HG03280 (cell line): ENCODE measurements around the gene PJVK.
"Not testable (repeated sequence)": the region's sequence is repeated elsewhere in the genome, so short reads cannot be mapped to it uniquely, and the experiment has no call there.

ENCODE experiments used
- ATAC-seq: cut with Tn5 transposase; IDR thresholded peaks from one replicate; pipeline ENCODE4 v1.9.1; 2021; ENCODE audit warnings: mild to moderate bottlenecking, moderate library complexity; ENCODE audit not compliant: unreplicated experiment

The PJVK gene

DNA sequence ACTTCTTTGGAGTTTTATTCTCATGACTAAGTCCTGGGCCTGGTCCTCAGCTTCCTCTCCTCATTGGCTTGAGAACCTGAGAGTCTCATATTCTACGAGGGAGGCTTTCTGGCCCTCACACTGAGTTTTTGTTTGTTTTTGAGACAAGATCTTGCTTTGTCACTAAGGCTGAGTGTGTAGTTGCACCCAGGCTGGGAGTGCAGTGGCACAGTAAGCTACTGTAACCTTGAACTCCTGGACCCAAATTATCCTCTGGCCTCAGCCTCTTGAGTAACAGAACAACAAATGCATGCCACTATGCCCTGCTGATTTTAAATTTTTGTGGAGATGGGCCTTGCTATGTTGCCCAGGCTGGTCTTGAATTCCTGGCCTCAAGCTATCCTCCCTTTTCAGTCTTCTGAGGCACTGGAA lies 22.8 kb upstream of the PJVK start:
- no peak for ATAC-seq

DNA sequence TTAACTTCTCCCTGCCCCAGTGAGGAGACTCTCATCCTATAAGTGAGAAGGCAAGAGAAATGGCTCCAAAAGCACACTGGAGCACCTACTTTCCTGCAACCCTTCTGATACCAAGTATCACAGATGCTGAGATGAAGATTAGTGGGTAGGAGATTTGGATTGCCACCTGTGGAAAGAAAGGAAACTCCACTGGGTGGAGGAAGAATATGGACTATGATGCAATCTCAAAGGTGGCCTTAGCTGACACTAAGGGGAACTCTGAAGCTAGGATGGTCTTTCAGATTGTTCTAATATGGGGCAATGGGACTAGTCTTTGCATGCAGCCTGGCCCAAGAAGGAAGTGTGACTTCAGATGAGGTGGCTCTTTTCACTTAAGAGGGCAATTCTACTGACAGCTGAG lies 21.8 kb upstream of the PJVK start:
- no peak for ATAC-seq

DNA sequence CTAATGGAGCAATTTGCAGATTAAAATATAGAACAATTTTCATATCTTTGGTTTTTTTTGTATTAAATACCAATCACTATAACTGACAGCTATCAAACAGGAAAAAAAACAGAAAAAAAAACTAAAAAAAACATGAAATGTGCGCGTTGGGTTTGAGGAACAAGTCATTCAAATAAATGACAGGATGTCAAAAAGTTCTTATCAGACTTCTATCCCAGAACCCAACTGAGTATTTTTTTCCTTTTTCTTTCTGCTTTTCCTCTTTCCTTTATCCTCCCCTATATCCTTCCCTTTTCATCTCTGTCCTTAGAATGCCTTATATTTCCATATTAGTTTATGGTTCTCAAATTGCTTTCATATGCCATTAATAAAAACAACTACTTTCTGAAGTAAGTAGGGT lies 14.5 kb upstream of the PJVK start:
- no peak for ATAC-seq

DNA sequence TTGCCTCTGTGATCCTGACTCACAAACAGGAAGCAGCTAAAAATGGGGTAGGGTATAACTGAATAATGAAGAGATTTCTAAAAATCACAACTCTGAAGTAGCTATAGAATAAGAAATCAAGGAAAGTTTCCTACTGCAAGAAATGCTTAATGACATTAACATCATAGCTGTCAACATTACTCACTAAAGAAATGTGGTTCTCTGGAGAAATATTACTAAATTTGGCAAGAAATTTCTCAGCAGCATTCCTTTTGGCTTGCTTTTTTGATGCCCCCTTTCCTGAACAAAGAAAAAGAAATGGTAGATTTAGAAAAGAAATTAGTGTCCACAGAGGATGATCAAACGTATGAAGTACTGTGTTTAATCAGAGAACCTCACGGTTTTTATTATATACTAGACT lies 9.8 kb upstream of the PJVK start:
- ATAC-seq = no peak

DNA sequence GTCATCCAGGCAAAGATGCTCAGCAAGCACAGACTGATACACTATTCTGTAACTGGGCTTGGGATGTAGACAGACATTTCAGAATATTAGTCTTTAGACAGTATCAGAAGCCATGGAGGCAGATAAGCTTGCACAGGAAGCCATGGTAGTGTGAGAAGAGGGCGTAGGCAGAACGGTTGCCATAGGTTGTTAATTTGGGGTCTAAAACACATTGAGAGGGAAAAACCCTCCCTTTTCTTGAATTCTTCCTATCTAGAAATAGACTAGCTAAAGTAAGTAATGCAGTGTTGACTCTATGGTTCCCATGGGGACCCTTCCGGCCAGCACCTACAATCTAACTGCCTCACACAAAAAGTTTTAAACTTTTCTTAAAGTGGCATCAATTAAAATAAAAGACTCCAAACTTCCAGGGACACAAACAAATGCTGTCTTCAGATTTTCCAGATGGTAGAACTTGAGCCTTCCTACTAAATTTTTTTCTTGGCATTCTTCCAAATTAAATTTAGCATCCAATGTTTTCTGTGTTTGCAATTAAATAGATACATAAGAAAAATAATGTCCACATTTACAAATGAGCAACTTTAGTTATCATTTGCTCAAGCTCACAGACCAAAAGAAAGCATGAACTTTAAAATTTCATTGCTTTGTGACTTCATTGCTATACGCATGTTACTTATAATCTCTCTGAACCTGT lies 2.1 kb upstream of the PJVK start:
- no peak for ATAC-seq

DNA sequence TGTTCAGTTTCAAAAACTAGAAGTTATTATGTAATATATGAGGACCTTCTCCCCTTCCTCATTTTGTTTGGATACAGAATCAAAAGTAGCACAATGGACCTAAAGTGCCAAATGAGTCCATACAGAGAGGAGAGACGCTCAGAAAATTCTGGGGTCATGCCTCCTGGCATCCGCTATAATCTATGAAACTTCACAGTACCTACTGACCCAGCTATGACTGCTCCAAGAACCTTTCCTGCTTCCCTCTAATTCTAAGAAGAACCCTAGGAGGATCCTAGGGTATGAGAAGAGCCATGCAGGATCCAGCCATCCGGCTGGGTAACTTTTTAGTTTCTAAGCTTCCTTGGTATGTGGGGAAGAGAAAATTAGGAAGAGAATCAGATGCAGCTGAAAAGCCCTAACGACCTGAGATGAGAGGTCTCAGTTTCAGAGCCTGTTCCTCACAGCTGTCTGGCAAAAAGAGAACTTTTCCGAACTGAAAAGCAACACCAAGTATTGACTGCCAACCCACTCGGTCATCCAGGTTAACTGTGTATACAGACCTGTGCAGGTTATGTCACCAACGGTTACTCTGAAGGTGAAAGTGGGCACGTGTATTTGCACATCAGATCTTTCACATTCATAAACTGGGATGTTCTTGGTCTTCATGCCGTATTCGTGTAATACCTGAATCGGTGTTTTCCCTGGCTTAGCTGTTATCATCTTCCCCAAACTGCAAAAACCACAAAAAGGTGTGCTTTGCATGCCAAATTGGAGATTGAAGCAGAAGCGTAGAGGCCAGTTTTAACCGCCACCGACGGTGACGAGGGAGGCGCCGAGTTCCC lies 1.3 kb upstream of the PJVK start:
- ATAC-seq = peak; percentile 9

DNA sequence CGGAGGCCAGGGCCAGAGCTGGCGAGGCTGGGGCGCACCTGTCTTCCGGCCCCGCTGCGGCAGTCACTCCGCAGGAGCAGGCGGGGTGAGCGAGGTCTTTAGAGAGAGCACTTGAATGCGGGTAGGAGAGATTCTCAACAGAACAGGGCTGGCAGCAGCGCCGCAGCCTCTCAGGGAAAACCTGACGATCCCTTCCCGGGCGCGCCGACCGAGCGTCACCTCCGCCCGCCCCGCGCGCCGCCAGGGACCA lies 729 bp upstream of the PJVK start:
- peak; percentile 54 for ATAC-seq

DNA sequence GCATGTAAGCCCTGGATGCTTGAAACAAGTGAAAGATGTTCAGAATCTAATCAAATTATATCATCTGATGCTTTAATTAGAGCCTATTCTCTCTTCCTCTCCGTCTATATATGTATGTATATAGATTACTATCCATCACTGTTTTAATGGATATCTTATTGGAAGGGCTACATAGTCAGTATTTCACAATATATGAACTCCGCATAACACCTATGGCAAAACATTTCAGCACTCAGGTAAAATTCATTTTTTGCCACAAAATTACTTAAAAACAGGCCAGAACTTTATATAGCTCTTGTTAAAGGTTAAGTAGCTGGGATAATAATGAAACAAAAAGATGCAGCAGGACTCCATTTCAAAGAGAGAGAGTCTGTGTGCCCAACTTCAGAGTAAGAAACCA lies 1.2 kb downstream of the PJVK start:
- no peak for ATAC-seq

DNA sequence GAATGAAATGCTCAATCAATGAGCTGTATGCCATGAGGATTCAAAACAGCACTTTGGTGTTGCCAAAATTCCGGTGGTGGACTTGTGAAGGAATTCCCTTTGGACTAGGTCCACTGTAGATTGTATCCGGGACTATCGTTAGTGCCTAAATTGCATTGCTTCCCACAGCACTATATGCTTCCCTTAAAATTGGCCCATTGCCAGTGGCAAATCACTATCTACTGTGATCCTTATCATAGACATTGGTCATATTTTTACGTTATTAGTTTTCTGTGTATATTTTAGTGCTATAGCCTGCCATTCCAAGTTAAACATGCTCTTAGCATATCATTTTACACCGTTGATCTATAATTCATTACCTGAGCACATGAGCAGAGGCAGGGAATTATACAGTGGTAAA lies 1.7 kb downstream of the PJVK start:
- ATAC-seq = no peak

DNA sequence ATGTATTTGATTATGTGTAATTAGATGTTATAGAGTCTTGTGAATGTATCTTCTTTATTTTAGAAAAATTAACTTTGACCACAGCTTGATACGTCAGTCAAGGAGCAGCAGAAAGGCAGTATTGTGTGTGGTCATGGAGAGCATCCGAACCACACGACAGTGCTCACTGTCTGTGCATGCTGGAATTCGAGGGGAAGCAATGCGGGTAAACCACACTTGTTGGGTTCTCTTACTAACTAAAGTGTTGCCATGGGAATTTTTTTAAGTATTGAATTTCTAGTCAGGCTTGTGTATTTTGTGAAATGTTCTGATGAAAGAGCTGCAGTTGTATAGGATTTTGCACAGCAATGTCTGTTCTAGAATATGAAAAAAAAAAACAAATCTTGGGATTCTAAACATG lies 4.8 kb downstream of the PJVK start:
- no peak for ATAC-seq

DNA sequence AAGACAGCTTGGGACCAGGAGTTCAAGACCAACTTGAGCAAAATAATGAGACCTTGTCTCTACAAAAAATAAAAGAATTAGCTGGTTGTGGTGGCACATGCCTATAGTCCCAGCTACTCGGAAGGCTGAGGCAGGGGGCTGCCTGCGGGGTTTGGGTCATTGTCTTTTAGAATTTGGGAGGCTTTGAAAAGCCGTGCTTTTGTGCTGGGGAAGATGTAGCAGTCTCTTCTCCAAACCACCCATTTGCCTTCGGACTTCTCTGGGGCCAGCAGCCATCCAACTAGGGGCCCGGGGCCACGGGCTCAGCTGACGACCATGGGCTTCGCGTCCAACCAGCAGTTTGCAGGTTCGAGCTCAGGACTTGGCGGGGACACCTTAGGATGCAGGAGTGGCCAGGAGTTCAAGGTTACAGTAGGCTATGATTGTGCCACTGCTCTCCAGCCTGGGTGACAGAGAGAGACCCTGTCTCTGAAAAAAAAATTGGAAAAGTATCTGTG lies 6.3 kb downstream of the PJVK start:
- ATAC-seq = no peak

DNA sequence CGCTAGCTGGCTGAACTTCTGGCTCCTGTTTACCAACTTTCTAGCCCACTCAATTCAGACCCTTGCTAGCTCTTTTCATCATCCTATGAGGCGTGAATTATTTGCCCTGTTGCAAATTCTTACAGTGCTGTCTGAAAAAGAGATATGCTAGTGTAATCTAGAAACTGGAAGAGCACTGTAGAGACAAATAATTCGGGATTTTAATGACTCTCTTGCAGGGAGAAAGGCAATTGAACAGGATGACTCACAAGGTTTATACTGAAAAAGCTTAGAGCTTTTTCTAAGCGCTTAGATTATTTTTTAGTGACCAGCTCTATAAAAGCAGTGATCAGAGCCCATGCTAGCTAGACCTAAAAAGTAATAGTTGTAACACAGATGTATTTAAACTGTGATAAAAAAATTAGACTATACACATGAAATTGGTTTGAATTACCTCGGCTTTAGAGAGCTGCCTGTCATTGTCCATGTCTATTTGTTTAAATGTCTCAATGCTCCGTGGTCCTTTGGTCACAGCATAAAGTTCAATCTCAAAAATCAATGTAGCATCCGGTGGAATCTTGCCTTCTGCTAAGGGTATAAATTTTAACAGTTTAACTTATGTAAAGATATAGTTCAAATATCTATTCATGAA lies 18.2 kb downstream of the PJVK start:
- no peak for ATAC-seq

DNA sequence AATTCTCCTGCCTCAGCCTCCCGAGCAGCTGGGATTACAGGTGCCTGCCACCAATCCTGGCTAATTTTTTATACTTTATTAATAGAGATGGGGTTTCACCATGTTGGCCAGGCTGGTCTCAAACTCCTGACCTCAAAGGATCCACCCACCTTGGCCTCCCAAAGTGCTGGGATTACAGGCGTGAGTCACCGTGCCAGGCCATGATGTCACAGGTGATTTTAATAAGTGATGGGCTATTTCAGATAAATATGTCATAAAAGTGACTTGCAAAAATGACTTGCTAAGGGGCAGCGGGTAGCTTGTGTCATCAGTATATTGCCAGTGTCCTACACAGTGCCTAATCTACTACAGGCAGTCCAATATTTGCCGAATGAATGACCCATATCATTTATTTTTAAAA lies 20.1 kb downstream of the PJVK start:
- not testable (repeated sequence) for ATAC-seq

DNA sequence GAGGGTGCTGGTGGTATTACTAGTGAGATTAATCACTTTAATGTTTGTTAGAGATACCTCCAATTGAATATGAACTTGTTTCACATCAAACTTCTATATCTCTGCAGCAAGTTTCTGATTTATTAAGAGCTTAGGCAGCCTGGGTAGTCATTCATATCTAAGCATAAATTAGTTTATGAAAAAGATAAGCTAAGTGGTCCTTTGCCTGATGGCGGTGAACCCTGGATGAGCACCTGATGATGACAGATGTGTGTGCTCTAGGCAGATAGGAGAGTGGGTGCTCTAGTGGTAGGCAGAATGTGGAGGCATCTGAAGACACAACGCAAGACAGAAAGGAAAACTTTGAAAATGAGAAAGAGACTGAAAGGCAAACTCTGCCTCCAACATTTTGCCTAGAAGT lies 22.2 kb downstream of the PJVK start:
- ATAC-seq = no peak

DNA sequence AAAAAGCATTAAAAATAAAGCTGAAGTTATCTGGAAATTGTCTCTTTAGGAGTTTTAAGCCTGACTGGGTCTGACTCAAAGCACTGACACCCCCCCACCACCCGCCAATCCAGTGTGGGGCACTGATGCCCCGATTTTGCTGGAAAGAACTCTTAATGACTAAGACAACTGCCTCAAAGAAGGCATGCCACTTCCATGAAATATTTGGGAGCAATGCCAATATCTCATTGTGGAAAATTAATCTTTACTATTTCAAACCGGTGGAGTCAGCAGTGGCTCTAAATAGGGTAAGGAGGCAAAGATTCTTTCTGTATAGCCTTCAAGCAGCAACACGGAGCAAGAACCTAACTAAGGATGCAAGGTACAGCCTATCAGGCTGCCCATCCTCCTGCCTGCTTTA lies 22.8 kb downstream of the PJVK start:
- no peak for ATAC-seq

DNA sequence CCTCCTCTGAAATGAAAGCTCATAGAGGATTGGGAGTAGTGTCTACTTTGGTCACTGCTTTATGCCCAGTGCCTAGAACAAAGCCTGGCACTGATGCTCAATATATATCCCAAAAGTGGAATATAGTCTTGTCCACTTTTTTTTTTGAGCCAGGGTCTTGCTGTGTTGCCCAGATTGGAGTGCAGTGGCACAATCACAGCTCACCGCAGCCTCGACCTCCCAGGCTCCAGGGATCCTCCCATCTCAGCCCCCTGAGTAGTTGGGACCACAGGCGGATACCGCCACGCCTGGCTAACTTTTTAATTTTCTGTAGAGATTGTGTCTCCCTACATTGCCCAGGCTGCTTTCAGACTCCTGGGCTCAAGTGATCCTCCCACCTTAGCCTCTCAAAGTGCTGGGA lies 23.4 kb downstream of the PJVK start:
- no peak for ATAC-seq

DNA sequence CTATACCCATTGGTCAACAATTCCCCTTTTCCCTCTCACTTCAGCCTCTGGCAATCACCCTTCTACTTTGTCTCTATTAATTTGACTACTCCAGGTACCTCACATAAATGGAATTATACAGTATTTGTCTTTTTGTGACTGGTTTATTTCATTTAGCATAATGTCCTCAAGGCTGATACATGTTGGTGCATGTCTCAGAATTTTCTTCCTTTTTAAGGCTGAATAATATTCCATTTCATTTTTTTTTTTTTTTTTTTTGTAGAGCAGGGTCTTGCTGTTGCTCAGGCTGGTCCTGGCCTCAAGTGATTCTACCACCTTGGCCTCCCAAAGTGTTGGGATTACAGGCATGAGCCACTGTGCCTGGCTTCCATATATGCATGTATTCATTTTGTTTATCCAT lies 25.3 kb downstream of the PJVK start:
- no peak for ATAC-seq

DNA sequence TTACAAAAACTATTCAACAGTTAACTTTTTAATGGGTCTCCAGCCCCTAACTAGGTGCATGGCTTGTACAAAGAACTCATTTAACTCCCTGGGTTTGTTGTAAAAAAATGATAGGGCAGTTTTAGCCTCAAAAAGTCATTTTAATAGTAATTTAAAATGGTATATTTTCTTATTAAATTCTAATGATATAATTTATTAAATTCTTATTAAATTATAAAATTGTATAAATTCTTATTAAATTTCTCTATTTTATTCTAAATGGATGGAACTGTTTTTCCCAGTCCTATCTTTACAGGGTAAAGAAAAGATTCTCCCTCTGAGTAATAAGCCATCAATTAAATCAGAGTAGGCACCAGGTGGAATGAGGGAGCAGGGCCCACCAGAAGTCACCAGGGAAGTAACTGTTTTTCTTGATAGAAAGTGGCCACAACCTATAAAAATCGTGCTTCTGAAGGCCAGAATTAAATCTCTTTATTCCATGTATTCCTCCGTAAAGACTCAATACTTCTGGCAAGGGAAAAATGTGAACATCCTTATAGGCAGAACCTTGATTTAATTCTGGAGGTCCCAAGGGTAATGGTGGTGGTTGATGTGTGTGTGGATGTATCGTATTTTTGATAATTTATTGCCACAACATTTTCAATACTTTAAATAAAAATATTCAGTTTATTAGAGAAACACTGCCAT lies 26.4 kb downstream of the PJVK start:
- ATAC-seq = no peak

DNA sequence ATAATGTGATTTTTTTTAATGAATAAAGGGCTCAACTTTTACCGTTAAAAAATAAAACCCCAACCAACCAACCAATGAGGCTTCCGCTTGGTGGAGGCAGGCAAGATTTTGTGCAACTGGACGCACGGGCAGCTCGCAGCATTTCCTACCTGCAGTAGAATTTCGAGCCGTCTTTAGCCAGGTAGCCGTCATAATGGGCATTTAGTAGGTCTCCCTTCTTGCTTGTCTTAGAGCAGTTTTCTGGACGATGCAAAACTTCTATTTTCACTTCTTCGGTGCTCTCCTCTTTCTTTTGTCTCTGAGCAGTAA lies 26.9 kb downstream of the PJVK start:
- peak; percentile 5 for ATAC-seq

DNA sequence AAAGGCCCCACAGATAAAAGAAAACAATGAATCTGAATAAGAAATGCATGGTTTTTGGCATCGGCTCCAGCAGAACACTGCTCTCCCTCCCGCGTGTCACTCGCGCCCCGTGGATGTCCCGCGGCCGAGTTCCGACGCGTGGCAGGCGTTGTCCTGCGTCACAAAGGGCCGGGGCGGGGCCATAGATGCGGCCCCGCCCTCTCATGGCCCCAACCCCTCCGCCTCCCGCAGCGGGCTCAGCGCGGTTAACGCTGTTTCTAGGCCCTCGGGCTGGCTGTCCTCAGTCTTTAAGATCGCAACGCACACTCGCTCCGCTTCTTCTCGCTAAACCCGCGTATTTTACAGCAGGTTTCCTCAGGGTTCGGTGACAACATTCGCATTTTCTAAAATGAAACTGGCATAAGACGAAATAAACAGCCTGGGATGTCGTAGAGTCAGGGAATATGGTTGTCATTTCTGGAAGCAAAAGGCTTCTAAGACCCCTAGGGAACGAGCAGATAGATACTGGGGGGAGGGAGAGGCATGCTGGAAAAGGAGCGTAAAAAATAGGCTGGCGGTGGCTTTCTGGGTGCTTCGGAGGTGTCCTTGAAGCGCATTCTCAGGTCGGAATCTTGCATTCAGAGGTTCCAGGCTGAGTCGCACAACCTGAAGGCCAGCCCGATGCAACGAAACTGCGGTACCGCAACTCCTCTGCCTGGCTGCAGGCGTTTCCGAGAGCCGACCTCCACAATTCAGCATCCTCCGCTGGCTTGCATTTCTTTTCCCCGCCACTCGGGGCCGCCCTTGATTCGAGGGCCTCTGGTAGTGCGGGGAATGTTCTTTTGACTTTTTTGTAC lies 27.5 kb downstream of the PJVK start, which contains the start of gene FKBP7:
Gene FKBP7, minus strand, starts transcription at position 162 of the 836 bp plus-strand sequence. Its CDS starts 101 bp downstream, at position 61.
- peak; percentile 60 for ATAC-seq

DNA sequence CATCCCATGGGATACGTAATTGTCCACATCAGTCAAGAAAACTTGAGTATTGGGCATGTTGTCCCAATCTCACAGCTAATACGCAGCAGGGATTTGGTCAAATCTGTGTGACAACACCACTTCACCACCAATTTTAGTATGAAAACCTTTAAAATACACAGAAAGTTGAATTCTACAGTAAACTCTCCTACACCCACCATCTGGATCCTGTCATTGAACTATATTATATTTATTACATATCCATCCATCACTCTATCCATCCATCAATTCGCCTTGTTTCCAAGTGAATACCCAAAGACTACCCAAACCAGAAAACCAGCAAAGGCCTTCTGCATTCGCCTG lies 28.1 kb downstream of the PJVK start:
- ATAC-seq = no peak
